Right lobe of liver (tissue), 6 donors: ENCODE data around the gene KRT37. TPM values are rescaled to one million over a fixed set of nuclear protein-coding genes. Genes with fewer than 3 reads are reported as not detected.

Experiments used
- ATAC-seq, 4 donors: fragments of 200-7000 bp; cut with Tn5 transposase; one replicate each; pipeline ENCODE4 v1.9.1; 2020; ENCODE audit warnings: mild to moderate bottlenecking in 4 of 4, moderate library complexity in 4 of 4
- DNase-seq, 3 donors: peaks; one replicate each; pipeline ENCODE4 v3.0.0-alpha.2; 2020
- H3K27ac ChIP-seq, 3 donors: fragments of 200-600 bp; one replicate each; pipeline ENCODE4 v1.8.0; 2022
- H3K27me3 ChIP-seq, 2 donors: fragments of 200-600 bp; one replicate each; pipeline ENCODE4 v1.8.0; 2022
- H3K36me3 ChIP-seq, 4 donors: fragments of 200-600 bp; sonication (generic) in 1 of 4; one replicate each; pipeline versions ENCODE4 v1.5.1 to v1.8.0; 2017 to 2022; ENCODE audit warnings: control low read depth in 1 of 4
- H3K4me1 ChIP-seq, 4 donors: fragments of 200-600 bp; sonication (generic) in 1 of 4; one replicate each; pipeline versions ENCODE4 v1.5.1 to v1.8.0; 2017 to 2022; ENCODE audit warnings: control low read depth in 1 of 4
- H3K4me3 ChIP-seq, 3 donors: fragments of 200-600 bp; one replicate each; pipeline ENCODE4 v1.8.0; 2022
- H3K9me3 ChIP-seq, 4 donors: fragments of 200-600 bp; sonication (generic) in 1 of 4; one replicate each; pipeline versions ENCODE4 v1.5.1 to v1.8.0; 2017 to 2022; ENCODE audit warnings: control low read depth in 1 of 4
- CTCF ChIP-seq, 4 donors: fragments of 200-600 bp in 3 of 4; fragments of 450-650 bp in 1 of 4; IDR thresholded peaks; one replicate each; pipeline versions ENCODE4 v1.5.1 to v1.8.0; 2016 to 2022; ENCODE audit warnings: antibody characterized with exemption in 4 of 4, mild to moderate bottlenecking in 2 of 4
- POLR2A ChIP-seq: fragments of 450-650 bp; IDR thresholded peaks from one replicate; pipeline ENCODE4 v1.6.1; 2017; ENCODE audit warnings: antibody characterized with exemption, mild to moderate bottlenecking
- WGBS: methylation state at CpG from one replicate; pipeline ENCODE4 v1.1.6; 2018; ENCODE audit warnings: low coverage, low lambda C conversion rate; ENCODE audit not compliant: insufficient coverage; ENCODE audit errors: missing lambda C conversion rate; 5-methylcytosine and 5-hydroxymethylcytosine counted together
- intact Hi-C, 2 donors: fragments of 100-400 bp; cut with DNase I; formaldehyde crosslinking; loops; one replicate each; pipeline versions ENCODE4 v1.11.2 to v1.14.1; 2022
- total RNA-seq, 6 experiments: library from RNA; depleted of rRNA in 2 of 6; stranded (reverse); fragments of >200 nt in 2 of 6; fragmentation: NEBNext Ultra II Directional in 3 of 6; extraction: Animal tissue kit (Norgen Biotek cat#: 25700) in 3 of 6; gene quantifications; one replicate each; pipeline versions ENCODE4 v1.1.0 to v1.2.4, GENCODE V29; 2016 to 2023
- donor health status: DM: no; HTN: yes; CAD: no.
- donor health status: DM: no; HTN: no; CAD: no.
- donor health status: DM: no; HTN: no; CAD: no.
- donor health status: DM: no; HTN: yes; CAD: no.
- donor health status: DM: no; HTN: yes; CAD: no.

Gene KRT37
- total RNA-seq, 6 experiments from 2014 or later = not detected

- Histone ChIP-seq H3K9me3 (no peaks in the 10 kb centered on the region), H3K27me3 (no peaks in the 10 kb centered on the region), H3K4me1 (peaks cover 0 to 23% (median 6%) of the 10 kb centered on the region in 4 donors), H3K36me3 (no peaks in the 10 kb centered on the region), H3K27ac (peak overlapping the region in 1 of 3 donors; percentile 29), H3K4me3 (no peak overlapping the region)
- ATAC-seq (peak; percentile 79 to 93 (median 88)), DNase-seq (peak in 2 of 3 donors; percentile 65 to 68)
- no peak for TF ChIP-seq POLR2A
- no peak for TF ChIP-seq CTCF (IDR thresholded peaks at IDR 0.05)
- WGBS = 31% methylated on average over 3 of the region's 3 CpGs
- intact Hi-C loops = no loop called here
Measured at GRCh38 chr17:41415833-41416335, 8.5 kb downstream of the KRT37 start.

- intact Hi-C loops = no loop called here
Measured at GRCh38 chr17:41415411-41415810, 9.0 kb downstream of the KRT37 start.

GRCh38 chr17:41413982-41414381, 10.4 kb downstream of the KRT37 start:
- TF ChIP-seq CTCF (IDR thresholded peaks at IDR 0.05) = no peak
- TF ChIP-seq POLR2A = no peak
- Histone ChIP-seq H3K9me3 (no peaks in the 10 kb centered on the region), H3K27me3 (no peaks in the 10 kb centered on the region), H3K4me1 (peaks cover 0 to 23% (median 6%) of the 10 kb centered on the region in 4 donors), H3K4me3 (no peak overlapping the region), H3K36me3 (no peaks in the 10 kb centered on the region), H3K27ac (no peak overlapping the region)
- intact Hi-C loops = no loop called here
- 75% methylated on average over 2 of the region's 2 CpGs for WGBS
- no peak for ATAC-seq
- no peak for DNase-seq

More at GRCh38 chr17:41415411-41415810, 9.0 kb downstream of the KRT37 start:
- DNase-seq (no peak), ATAC-seq (peak in 1 of 4 donors; percentile 5)
- TF ChIP-seq POLR2A (no peak), CTCF (IDR thresholded peaks at IDR 0.05) (no peak)
- 48% methylated on average over 4 of the region's 4 CpGs for WGBS
- H3K27me3 ChIP-seq = no peaks in the 10 kb centered on the region
- peaks cover 0 to 23% (median 6%) of the 10 kb centered on the region in 4 donors for H3K4me1 ChIP-seq
- H3K9me3 ChIP-seq = no peaks in the 10 kb centered on the region
- no peaks in the 10 kb centered on the region for H3K36me3 ChIP-seq
- H3K4me3 ChIP-seq = no peak overlapping the region
- no peak overlapping the region for H3K27ac ChIP-seq

- intact Hi-C loops = no loop called here
- no peak for TF ChIP-seq POLR2A
- no peak for TF ChIP-seq CTCF (IDR thresholded peaks at IDR 0.05)
- ATAC-seq (no peak), DNase-seq (no peak)
- Histone ChIP-seq H3K4me3 (no peak overlapping the region), H3K9me3 (no peaks in the 10 kb centered on the region), H3K4me1 (peaks cover 0 to 23% (median 6%) of the 10 kb centered on the region in 4 donors), H3K36me3 (no peaks in the 10 kb centered on the region), H3K27me3 (no peaks in the 10 kb centered on the region), H3K27ac (no peak overlapping the region)
- WGBS = 60% methylated on average over 5 of the region's 5 CpGs
Measured at GRCh38 chr17:41413353-41413957, 10.9 kb downstream of the KRT37 start.
